GM12872 (cell line): Measurements from ENCODE around the gene HSPH1.

Experiments
- CTCF ChIP-seq: IDR thresholded peaks from 3 replicates; pipeline ENCODE4 v1.5.1; 2011; ENCODE audit warnings: low read depth, mild to moderate bottlenecking, low read length, moderate library complexity; ENCODE audit not compliant: insufficient read depth

Gene HSPH1

DNA sequence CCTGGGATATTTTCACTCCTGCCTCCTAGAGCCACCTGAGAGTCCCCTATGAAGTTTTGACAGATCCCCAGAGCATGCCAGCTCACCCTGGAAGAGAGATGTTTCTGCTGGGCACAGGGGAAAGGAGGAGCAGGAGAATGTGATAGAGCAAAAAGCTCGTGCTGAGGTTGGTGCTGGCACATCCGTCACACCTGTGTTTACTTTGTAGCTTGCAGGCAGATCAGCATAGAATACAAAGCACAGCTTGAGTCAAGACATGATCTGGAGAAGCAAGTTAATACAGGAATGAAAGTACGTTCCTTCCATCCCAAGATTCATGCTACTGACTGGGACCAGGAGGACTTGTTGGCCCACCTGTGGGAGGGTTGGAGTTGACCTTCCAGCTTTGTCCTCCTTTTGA lies 46.1 kb downstream of the HSPH1 start:
- TF ChIP-seq CTCF, result no peak

GRCh38 chr13:31114641-31115040 lies 47.1 kb downstream of the HSPH1 start:
- TF ChIP-seq CTCF, result no peak

DNA sequence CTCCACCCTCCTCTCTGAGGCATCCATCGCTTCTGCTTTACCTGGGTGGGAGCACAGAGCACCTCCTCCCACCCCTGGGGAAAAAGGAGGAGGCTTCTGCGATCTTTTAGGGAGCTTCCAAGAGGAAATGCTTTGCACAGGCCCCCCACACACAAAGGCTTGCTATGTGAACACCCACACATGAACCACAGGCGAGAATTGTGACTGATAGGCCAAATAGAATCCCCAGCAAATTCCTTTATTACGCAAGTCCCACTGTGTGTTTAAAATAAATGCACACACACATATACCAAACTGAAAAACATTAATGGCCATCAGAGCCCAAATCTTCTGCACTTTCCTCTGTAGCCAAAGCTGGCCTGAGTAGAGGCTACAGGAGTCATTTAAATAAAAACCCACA lies 50.6 kb downstream of the HSPH1 start:
- TF ChIP-seq CTCF, result no peak

GRCh38 chr13:31110617-31111016 lies 51.1 kb downstream of the HSPH1 start:
- no peak for TF ChIP-seq CTCF

GRCh38 chr13:31110169-31110568 lies 51.5 kb downstream of the HSPH1 start:
- TF ChIP-seq CTCF, result no peak

- TF ChIP-seq CTCF, result no peak
Observed at GRCh38 chr13:31107109-31107508, 54.6 kb downstream of the HSPH1 start.

GRCh38 chr13:31105856-31106255 lies 55.8 kb downstream of the HSPH1 start:
- no peak for TF ChIP-seq CTCF

DNA sequence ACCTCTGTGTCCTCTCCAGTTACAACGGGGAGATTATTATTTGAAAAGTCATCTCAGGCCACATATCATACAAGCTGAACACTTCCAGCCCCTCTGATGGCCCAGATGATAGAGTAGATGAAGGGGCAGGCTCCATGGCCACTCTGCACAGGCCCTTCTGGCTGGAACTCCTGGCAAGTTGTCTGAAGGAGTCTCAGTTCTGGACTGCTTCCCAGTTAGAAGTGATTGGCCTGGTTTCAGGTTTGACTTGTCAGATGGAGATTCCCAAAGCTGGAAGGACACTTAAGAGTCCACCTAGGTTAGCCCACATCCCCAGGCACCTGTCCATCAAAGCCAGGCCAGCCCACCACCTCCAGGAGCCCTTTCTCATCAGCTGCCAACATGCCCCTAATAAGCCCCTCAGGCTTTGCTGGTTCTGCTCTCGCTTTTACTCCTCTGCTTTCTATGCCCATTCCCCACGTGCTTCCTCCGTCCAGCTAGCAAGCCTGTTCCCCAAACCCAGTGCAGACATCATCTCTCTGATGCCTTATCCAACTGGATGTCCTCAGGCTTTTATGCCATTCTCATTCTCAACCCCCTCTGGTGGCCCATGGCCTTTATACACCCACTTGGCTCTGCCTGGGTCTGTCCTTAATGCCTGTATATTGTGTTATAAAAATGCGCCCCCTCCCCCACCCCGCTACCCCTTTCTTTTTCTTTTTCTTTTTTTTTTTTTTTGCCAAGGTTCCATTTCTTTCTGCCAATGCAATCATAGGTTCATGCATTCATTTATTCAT lies 56.5 kb downstream of the HSPH1 start:
- peak; percentile 21; the same call in 1 of the 3 replicates for TF ChIP-seq CTCF
